Suprapubic skin (tissue), 4 donors: ENCODE data around the gene RHOB.

Experiments used
- EP300 ChIP-seq: sonication (generic); formaldehyde crosslinking; IDR thresholded peaks from one replicate; pipeline ENCODE4 v1.6.1; 2017; ENCODE audit warnings: antibody characterized with exemption
- POLR2A ChIP-seq, 2 donors: fragments of 450-650 bp; IDR thresholded peaks; one replicate each; pipeline ENCODE4 v1.6.1; 2017; ENCODE audit warnings: antibody characterized with exemption in 2 of 2, mild to moderate bottlenecking in 2 of 2, moderate library complexity in 2 of 2
- POLR2AphosphoS5 ChIP-seq, 3 donors: sonication (generic); formaldehyde crosslinking; IDR thresholded peaks; one replicate each; pipeline ENCODE4 v1.6.1; 2017; ENCODE audit warnings: antibody characterized with exemption in 3 of 3
- TF ChIP-seq, protein P1 (sequence below), 2 donors: fragments of 200-600 bp in 1 of 2; fragments of 450-650 bp in 1 of 2; sonication (generic) in 1 of 2; IDR thresholded peaks; one replicate each; pipeline ENCODE4 v1.5.1; 2016 to 2019; ENCODE audit warnings: antibody characterized with exemption in 2 of 2, mild to moderate bottlenecking in 1 of 2, moderate library complexity in 1 of 2

DNA sequence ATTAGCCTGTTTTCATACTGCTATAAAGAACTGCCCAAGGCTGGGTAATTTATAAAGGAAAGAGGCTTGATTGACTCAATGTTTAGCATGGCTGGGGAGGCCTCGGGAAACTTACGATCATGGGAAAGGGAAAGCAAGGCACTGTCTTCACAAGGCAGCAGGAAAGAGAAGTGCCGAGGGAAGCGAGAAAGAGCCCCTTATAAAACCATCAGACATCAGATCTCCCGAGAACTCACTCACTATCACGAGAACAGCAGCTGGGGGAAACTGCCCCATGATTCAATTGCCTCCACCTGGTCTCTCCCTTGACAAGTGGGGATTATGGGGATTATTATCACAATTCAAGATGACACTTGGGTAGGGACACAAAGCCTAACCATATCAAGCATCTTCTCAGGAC lies 23.3 kb downstream of the RHOB start:
- TF ChIP-seq, protein P1, sequence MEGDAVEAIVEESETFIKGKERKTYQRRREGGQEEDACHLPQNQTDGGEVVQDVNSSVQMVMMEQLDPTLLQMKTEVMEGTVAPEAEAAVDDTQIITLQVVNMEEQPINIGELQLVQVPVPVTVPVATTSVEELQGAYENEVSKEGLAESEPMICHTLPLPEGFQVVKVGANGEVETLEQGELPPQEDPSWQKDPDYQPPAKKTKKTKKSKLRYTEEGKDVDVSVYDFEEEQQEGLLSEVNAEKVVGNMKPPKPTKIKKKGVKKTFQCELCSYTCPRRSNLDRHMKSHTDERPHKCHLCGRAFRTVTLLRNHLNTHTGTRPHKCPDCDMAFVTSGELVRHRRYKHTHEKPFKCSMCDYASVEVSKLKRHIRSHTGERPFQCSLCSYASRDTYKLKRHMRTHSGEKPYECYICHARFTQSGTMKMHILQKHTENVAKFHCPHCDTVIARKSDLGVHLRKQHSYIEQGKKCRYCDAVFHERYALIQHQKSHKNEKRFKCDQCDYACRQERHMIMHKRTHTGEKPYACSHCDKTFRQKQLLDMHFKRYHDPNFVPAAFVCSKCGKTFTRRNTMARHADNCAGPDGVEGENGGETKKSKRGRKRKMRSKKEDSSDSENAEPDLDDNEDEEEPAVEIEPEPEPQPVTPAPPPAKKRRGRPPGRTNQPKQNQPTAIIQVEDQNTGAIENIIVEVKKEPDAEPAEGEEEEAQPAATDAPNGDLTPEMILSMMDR (IDR thresholded peaks at IDR 0.05), result no peak
- no peak for TF ChIP-seq EP300
- TF ChIP-seq POLR2A (IDR thresholded peaks at IDR 0.05), result no peak
- no peak for TF ChIP-seq POLR2AphosphoS5 (IDR thresholded peaks at IDR 0.05)
